Transverse colon (tissue), 3 donors: Measurements from ENCODE around the gene ZNF618.

ENCODE experiments used
- CTCF ChIP-seq, 5 experiments: fragments of 200-600 bp in 3 of 5; fragments of 450-650 bp in 2 of 5; sonication (generic) in 3 of 5; IDR thresholded peaks; 1 replicate in 2 of 5; 2 replicates in 3 of 5; pipeline ENCODE4 v1.5.1; 2016 to 2017; ENCODE audit warnings: antibody characterized with exemption in 5 of 5, inconsistent platforms in 3 of 5, mild to moderate bottlenecking in 2 of 5, moderate library complexity in 1 of 5
- EP300 ChIP-seq: sonication (generic); formaldehyde crosslinking; IDR thresholded peaks from one replicate; pipeline ENCODE4 v1.6.1; 2017; ENCODE audit warnings: antibody characterized with exemption, low read depth

- TF ChIP-seq CTCF (IDR thresholded peaks at IDR 0.05) = no peak
- no peak for TF ChIP-seq EP300
Observed at GRCh38 chr9:113931140-113931539, 55.0 kb downstream of the ZNF618 start.
